Stimulated activated CD4-positive, alpha-beta T cell treated with anti-CD3 and anti-CD28 coated beads, Interleukin-2, amount 100 ng/mL, for 4 hours (primary cell): ENCODE results near the gene RPSA.
"Not testable (repeated sequence)": the region's sequence is repeated elsewhere in the genome, so short reads cannot be mapped to it uniquely, and the experiment has no call there.

Source experiments
- DNase-seq: peaks from one replicate; pipeline ENCODE4 v3.0.0-alpha.2; 2020; ENCODE audit warnings: low read depth

The RPSA gene

GRCh38 chr3:39406368-39407258 is at the start of gene RPSA:
Gene RPSA, plus strand, starts transcription at chr3:39406720. Its CDS starts 934 bp downstream, at chr3:39407654.
- peak; percentile 91 for DNase-seq

GRCh38 chr3:39358333-39358732 is 48.2 kb upstream of the RPSA start:
- no peak for DNase-seq

- peak; percentile 13 for DNase-seq
Observed at GRCh38 chr3:39361252-39361927, 45.1 kb upstream of the RPSA start.

- no peak for DNase-seq
Observed at GRCh38 chr3:39362192-39362591, 44.3 kb upstream of the RPSA start.

- no peak for DNase-seq
Observed at GRCh38 chr3:39362812-39363211, 43.7 kb upstream of the RPSA start.

GRCh38 chr3:39370450-39370849 is 36.1 kb upstream of the RPSA start:
- not testable (repeated sequence) for DNase-seq

- no peak for DNase-seq
Observed at GRCh38 chr3:39372833-39373232, 33.7 kb upstream of the RPSA start.

GRCh38 chr3:39376959-39377634 is 29.4 kb upstream of the RPSA start:
- no peak for DNase-seq

- peak; percentile 42 for DNase-seq
Observed at GRCh38 chr3:39378088-39378487, 28.4 kb upstream of the RPSA start.

GRCh38 chr3:39378957-39379777 is 27.4 kb upstream of the RPSA start:
- DNase-seq: no peak

GRCh38 chr3:39379778-39380155 is 26.8 kb upstream of the RPSA start:
- no peak for DNase-seq

GRCh38 chr3:39381432-39381831 is 25.1 kb upstream of the RPSA start:
- no peak for DNase-seq

GRCh38 chr3:39383045-39383880 is 23.3 kb upstream of the RPSA start, which contains the start of gene SLC25A38:
Gene SLC25A38, plus strand, starts transcription at chr3:39383370. Its CDS starts 355 bp downstream, at chr3:39383725.
- peak; percentile 69 for DNase-seq

- DNase-seq: peak; percentile 91
Observed at GRCh38 chr3:39383881-39384664, 22.4 kb upstream of the RPSA start.

- DNase-seq: no peak
Observed at GRCh38 chr3:39384665-39385000, 21.9 kb upstream of the RPSA start.

GRCh38 chr3:39385456-39386090 is 20.9 kb upstream of the RPSA start:
- no peak for DNase-seq

- no peak for DNase-seq
Observed at GRCh38 chr3:39386318-39386717, 20.2 kb upstream of the RPSA start.

- DNase-seq: no peak
Observed at GRCh38 chr3:39387411-39387975, 19.0 kb upstream of the RPSA start.

- DNase-seq: no peak
Observed at GRCh38 chr3:39388153-39388552, 18.4 kb upstream of the RPSA start.
